Measurements from ENCODE around the gene CRIP1.

DNA sequence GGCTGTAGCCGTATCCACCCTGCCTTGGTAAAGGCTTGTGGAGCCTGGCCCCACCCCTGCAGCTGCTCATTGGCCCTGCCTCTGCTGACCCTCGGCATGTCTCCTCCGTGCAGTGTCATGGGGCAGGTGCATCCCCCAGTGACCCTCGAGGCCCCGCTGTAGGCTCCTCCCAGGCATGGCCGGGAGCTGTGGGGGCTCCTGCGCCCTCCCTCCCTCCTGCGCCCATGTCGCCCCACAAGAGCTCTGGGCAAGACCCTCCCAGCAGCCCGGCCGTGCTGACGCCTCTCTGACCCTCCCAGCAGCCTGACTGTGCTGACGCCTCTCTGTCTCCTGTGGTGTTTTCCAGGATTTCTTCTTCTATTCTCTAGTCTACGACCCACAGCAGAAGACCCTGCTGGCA lies 32.8 kb upstream of the CRIP1 start:
- TF ChIP-seq, protein P1, sequence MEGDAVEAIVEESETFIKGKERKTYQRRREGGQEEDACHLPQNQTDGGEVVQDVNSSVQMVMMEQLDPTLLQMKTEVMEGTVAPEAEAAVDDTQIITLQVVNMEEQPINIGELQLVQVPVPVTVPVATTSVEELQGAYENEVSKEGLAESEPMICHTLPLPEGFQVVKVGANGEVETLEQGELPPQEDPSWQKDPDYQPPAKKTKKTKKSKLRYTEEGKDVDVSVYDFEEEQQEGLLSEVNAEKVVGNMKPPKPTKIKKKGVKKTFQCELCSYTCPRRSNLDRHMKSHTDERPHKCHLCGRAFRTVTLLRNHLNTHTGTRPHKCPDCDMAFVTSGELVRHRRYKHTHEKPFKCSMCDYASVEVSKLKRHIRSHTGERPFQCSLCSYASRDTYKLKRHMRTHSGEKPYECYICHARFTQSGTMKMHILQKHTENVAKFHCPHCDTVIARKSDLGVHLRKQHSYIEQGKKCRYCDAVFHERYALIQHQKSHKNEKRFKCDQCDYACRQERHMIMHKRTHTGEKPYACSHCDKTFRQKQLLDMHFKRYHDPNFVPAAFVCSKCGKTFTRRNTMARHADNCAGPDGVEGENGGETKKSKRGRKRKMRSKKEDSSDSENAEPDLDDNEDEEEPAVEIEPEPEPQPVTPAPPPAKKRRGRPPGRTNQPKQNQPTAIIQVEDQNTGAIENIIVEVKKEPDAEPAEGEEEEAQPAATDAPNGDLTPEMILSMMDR (IDR thresholded peaks at IDR 0.05): no peak
- no peak for TF ChIP-seq EZH2 (IDR thresholded peaks at IDR 0.05; ENCODE audit: borderline replicate concordance, insufficient read depth, low read depth, low read length, poor library complexity, severe bottlenecking)
